HG03196 (cell line): Measurements from ENCODE around the gene SYT1.
"Not testable (repeated sequence)": the region's sequence is repeated elsewhere in the genome, so short reads cannot be mapped to it uniquely, and the experiment has no call there.

Experiments used
- ATAC-seq: cut with Tn5 transposase; IDR thresholded peaks from one replicate; pipeline ENCODE4 v1.9.1; 2021; ENCODE audit not compliant: unreplicated experiment

Gene SYT1

GRCh38 chr12:78864403-78864869 is at the start of gene SYT1:
Gene SYT1 (plus strand): TSS chr12:78864774.
- peak; percentile 25 for ATAC-seq

GRCh38 chr12:78818487-78818886 is 46.1 kb upstream of the SYT1 start:
- no peak for ATAC-seq

DNA sequence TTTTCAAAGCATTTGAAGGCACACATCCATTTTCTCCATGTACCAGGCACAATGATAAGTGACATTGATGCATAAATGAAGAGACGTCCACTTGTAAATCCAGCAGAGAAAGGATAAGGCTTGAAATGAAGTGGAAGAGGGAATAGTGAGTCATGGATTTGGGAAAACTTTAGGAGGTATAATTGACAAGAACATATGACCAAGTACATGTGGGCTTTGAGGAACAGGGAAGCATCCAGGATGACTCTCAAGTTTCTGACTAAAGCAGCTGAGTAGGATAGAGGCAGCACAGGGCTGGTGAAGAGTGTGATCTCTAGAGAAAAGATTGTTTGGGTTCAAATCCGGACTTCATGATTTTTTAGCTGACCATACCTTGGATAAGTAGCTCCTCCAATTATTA is 43.6 kb upstream of the SYT1 start:
- no peak for ATAC-seq

DNA sequence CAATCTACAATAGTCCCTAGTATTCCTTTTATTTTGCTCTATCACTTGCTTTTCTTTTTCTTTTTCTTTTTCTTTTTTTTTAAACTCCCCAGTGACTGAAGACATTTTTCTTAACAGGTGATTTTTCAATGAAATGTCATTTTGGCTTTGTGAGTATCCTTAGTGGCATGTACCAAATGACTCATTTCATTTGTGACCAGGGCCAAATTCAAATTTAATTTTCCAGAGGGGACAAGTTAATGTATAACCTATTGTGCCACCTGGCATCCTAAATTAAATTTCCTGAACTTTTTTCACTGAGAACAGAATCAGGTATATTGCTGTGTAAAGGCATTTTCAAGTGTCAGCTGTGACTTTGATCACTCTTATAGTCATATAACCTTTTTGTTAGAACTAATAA is 39.7 kb upstream of the SYT1 start:
- no peak for ATAC-seq

DNA sequence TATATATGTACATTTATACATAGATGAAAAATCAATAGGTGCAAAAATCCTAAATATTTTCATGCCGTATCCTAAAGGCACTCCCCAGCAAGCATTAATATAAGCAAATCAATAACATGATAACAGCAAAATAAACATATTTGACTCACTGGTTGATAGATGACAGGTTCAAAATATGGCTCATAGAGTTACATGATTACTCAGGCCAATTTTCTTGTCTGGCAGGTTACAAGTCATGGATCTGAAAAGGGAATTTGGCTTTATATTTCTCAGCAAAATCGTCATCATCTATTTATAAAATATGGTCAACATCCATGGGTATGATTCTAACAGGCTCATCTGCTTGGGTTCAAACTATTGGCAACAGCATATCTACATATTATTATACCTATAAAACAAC is 34.9 kb upstream of the SYT1 start:
- no peak for ATAC-seq

- ATAC-seq: no peak
Observed at GRCh38 chr12:78835493-78835892, 29.1 kb upstream of the SYT1 start.

GRCh38 chr12:78840518-78841019 is 24.0 kb upstream of the SYT1 start:
- not testable (repeated sequence) for ATAC-seq

- no peak for ATAC-seq
Observed at GRCh38 chr12:78853231-78853630, 11.3 kb upstream of the SYT1 start.

DNA sequence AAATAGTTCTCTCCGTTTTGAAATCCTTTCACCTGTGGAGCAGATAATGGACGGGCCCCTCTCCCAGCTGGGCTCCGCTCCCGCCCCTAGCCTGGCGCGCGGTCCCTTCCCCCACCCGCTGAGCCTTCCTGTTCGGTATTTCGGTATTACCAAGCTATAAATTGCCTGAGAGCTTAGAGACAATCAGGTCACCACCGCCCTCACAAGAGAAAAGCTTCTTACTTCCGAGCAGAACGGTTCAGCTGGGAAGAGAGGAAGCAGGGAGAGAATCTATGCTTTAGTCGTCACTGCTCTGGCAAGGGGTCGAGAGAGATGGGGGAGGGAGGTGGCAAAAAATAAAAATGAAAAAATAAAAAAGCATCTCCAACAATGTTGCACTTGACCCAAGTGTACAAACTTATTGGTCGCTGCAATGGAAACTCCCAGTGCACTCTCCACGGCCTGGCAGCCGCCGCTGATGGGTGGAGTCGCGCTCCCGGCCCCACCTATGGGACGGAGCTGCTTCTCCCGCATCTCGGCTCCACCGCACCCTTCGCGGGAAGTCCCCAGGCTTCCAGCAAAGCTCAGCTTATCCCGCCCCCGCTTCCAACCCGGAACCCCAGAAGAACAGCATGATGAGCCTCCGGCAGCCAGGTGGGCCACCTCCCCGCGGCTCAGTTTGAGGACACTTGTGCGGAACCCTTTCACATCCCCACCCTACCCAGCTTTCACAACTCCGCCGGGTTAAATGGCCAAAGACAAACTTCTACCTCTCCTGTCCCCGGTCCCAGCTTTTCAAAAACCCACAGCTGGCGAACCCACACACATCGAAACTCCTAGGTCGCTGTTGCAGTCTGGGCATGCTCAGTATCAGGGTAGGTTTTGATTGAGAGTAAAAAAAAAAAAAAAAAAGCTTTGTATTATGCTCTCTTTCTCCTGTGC is 832 bp upstream of the SYT1 start:
- ATAC-seq: peak; percentile 60

DNA sequence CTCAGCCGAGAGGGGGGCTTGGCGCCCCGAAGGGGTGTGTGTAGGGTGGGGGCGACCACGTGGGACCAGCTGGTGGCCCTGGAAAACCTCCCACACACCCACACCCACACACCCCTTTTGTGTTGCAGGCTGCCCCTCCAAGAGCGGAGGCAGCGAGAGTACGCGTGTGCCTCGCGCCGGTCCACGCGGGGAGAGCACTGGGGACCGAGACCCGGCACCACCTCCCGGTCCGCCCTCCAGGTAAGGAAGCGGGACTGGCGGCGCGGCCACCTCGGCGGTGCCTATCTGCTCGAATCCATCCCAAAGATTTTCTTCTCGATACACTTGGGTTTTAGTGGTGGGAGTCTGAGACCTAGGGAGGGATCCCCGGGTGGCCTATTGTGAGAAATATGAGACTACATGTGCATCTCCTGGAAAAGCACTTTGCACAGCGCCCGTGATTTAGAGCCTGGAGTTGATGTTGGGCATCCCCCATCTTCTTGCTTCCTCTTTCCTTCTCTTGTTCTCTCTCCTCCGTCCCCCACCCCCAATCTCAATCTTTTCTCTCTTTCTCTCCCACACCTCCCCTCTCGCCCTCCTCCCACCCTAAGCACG is 393 bp downstream of the SYT1 start:
- ATAC-seq: peak; percentile 10

DNA sequence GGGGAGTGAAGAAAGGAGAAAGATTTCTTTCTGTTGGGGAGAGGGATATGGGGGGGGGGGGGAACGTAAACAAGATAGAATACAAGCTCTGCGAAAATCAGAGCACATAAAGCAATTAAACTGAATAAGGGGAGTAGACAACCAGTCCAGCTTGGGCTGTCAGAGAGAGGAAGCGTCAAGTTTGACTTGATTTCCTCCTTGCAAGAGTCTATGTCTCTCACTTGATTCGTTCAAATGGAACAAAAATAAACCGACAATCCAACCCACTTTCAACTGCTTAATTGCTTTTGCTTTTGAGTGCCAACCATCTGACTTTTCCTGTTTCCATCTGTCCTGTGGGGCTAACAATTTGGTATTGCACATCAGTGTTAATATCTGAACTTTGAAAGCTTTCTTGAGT is 942 bp downstream of the SYT1 start:
- no peak for ATAC-seq

DNA sequence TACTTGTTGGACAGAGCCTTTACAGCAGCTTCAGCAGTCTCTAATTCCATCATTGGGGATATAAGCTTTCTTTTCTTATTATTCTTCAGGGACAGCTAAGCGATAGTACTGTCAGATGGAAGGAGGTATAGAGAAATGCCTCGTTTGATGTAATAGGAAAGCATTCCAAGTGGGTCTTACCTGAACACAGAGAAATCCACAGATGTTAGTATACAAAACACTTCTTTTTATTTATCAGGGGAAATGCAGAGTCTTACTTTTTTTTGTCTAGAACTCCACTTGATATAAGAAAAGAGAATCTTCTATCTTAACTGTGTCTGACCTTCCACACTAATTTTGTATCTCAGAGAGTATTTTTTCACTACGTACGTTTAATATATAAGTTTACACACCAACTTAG is 1.9 kb downstream of the SYT1 start:
- ATAC-seq: no peak

GRCh38 chr12:78870539-78870938 is 6.0 kb downstream of the SYT1 start:
- ATAC-seq: no peak

- no peak for ATAC-seq
Observed at GRCh38 chr12:78871566-78871965, 7.0 kb downstream of the SYT1 start.

DNA sequence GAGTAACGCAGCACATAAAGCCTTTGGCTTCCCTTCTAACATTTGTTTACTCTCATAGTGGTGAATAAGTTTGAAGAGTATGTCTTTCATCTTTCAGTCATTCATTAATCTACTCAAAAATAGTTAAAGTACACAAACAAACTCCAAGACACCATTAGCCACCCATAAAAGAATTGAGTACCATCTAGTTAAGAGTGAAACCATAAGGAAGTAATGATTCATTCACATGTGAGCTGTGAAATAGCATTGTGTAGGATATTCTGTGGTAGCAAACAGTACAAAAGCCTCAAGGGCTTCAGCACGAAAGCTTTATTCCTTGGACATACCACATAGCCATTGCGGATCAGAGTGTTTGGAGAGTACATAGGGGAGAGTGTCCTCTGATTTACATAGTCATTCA is 13.9 kb downstream of the SYT1 start:
- ATAC-seq: no peak

DNA sequence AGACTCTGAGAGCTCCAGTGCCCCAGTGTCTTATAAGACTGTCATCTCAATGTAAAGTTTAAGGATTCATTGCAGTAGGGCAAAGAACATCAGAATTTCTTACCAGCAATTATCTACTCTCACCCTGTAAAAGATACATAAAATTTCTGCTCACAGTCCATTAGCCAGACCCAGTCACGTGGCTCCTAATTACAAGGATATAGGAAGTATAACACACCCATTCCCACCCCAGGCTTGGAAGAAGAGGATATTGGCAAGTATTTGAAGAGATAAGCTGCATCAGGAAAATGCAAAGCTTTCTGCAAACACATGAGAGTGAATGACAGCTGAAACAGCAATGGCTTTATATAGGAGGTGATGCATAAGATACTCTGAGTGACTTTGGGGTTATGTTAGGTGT is 14.3 kb downstream of the SYT1 start:
- ATAC-seq: no peak

DNA sequence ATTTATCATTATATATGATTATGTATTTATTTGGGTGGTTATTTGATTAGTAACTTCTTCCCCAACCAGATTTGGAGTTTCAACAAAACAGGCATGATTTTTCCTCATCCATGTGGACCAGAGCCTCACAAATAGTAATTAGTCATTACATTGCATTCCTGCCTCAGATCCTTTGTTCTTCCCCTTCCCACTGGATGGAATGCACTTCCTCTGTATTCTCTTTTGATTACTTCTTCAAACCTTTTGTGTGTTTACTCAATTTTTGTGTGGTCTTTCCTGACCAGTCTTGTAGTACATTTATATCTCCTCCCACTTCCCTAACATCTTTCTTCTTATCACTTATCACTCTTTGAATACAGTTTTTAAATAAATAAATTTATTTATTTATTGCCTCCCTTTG is 15.5 kb downstream of the SYT1 start:
- no peak for ATAC-seq

GRCh38 chr12:78881685-78882084 is 17.1 kb downstream of the SYT1 start:
- ATAC-seq: no peak

DNA sequence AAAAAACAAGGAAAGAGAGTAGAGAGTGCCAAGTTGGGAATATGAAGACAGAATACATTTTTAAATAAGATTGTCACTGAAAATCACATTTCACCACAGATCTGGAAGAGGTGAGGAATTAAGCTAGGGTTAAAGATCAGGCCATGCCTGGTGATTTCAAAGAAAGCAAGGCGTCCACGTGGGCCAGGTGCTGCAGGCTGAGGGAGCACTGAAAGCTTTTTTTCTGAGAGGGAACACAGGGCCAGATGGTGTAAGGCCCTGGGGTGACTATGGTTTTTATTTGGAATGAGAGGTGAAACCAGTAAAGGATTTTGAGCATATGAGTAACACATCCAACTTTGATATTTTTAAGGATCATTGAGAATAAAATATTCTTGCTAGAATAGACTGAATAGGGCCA is 20.9 kb downstream of the SYT1 start:
- ATAC-seq: no peak

- no peak for ATAC-seq
Observed at GRCh38 chr12:78886719-78887407, 22.3 kb downstream of the SYT1 start.

- no peak for ATAC-seq
Observed at GRCh38 chr12:78887444-78887843, 22.9 kb downstream of the SYT1 start.

DNA sequence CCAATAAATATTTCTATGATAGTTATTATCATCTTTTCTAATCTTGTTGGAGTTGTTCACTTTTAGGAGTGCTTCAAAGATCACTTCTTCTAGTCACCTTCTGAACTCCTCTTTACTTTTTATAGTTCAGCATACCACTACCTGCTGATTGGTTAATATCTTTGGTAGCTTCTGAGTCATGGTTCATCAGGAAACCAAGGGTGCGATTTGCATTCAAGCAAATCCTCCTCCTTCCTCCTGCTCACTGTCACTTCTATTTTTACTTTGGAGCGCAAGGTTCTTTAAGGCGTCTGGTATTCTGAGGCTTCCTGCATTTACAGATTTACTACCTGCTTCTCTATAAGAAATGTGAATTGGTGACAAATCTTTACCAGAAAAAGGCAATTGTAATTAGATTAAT is 24.0 kb downstream of the SYT1 start:
- ATAC-seq: peak; percentile 96
